HG03060 (cell line): ENCODE data around the gene TTLL5.

Experiments
- ATAC-seq: cut with Tn5 transposase; IDR thresholded peaks from one replicate; pipeline ENCODE4 v1.9.1; 2021; ENCODE audit warnings: low read depth, moderate number of reproducible peaks; ENCODE audit not compliant: unreplicated experiment

TTLL5 gene

DNA sequence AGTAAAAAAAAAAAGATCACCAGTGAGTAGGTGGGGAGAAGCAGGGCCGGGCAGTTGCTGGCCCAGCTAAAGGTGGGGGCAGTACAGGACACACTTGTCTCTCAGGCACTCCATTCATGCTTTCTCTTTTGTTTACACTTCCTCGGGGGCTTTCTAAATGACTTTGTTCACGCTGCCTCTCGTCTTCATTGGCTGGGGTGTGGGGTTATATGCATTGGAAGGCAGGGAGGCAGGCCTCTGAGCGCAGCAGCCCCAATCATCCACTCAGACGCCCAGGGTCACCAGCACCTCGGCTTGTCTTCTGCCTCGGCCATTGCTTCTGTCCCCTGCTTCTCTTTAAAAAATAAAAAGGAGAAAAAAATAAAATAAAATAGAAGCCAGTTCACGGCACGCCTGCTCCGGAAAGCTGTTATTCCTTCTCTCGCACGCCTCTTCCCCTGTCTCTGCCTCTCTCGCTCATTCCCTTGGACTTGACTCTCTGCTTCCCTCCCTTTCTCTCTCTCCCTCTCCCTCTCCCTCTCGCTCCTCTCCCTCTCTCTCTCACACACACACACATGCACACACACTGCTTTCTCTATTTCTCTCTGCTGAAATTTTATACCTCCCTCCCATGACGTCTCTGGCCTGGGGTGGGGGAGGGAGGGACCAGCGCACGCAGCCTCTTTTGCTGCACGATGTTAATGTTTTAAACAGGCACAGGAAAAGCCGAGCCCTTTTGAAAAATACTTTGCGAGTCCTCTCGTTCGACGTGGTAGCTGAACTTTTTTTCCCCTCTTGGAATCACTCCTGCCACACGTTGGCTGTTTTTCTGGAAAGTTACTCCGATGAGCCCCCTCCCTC lies 320.6 kb downstream of the TTLL5 start, which contains the start of gene TGFB3:
Gene TGFB3 (minus strand): TSS at position 570 of the 840 bp plus-strand sequence. CDS start 1,102 bp downstream, outside the sequence.
- no peak for ATAC-seq

DNA sequence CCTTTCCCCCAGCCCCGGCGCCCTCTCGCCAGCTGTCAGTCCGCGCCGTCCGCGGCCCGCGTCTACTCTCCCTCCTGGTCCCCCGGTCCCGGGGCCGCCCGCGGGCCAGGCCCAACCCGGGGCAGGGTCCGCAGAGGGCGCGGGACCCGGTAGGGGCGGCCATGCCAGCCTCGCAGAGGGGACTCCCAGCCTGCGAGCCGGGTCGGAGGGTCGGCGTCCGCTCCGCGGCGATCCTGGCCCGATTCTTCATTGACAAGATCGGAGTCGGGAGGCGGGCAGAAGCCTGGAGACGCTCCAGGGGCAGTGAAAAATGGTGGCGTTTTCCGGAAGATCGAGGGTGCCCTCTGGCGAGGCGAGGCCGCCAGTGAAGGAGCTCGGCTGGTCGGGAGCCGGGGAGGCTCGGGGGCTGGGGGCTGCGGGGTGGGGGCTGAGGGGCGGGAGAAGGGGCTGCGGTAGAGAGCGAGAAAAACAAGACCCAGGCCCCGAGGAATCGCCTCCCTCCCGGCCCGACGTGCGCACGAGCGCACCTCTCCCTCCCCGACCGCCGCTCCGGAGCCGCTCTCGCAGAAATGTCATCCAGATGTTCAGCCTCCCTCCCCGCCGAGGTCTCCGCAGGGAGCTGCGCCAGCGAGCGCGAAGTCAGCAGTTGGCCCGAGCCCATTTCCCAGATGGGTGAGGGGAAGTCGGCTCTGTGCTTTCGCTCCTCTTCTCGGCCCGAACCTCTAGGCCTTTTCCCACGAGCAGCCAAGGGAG lies 321.4 kb downstream of the TTLL5 start:
- no peak for ATAC-seq

GRCh38 chr14:75983019-75983358 lies 321.9 kb downstream of the TTLL5 start:
- no peak for ATAC-seq

GRCh38 chr14:75984674-75985073 lies 323.6 kb downstream of the TTLL5 start:
- no peak for ATAC-seq

- ATAC-seq = no peak
Observed at GRCh38 chr14:75985618-75986438, 324.8 kb downstream of the TTLL5 start, which contains the start of gene IFT43. TSS of gene IFT43 (plus strand) at chr14:75985763. CDS start at chr14:75985787, 24 bp downstream.

DNA sequence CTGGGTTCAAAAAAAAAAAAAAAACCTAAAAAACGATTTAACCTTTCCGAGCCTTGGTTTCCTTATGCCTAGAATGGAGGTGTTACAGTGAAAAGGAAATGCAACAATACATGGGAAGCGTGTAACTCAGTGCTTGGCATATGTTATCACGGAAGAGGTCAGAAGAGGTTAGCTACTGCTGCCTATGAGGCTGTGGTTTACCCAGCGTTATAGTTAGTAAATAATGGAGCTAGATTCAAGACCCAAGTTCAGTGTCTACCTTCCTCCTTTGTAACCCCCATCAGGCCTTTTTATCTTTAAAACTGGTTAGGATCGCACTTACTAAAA lies 325.4 kb downstream of the TTLL5 start:
- ATAC-seq = no peak

GRCh38 chr14:75987201-75987970 lies 326.3 kb downstream of the TTLL5 start:
- no peak for ATAC-seq

- no peak for ATAC-seq
Observed at GRCh38 chr14:75989134-75989533, 328.1 kb downstream of the TTLL5 start.

DNA sequence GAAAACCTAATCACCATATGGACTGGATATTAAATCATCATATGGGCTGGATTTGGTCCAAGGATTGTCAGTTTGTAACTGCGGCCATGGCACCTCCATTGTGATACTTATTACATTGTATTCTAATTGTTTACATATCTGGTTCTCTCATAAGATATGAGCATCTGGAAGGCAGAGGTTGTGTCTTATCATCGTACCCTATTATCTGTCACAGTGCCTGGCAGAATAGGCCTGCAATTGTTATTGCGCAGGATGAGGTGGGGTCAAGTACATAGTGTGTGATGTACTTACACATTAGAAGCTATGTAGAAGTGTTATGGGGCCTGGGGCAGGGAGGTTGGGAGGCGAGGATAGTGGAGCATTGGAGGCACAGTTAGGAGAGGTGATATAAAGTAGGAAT lies 329.3 kb downstream of the TTLL5 start:
- no peak for ATAC-seq

- no peak for ATAC-seq
Observed at GRCh38 chr14:75991753-75992152, 330.7 kb downstream of the TTLL5 start.

DNA sequence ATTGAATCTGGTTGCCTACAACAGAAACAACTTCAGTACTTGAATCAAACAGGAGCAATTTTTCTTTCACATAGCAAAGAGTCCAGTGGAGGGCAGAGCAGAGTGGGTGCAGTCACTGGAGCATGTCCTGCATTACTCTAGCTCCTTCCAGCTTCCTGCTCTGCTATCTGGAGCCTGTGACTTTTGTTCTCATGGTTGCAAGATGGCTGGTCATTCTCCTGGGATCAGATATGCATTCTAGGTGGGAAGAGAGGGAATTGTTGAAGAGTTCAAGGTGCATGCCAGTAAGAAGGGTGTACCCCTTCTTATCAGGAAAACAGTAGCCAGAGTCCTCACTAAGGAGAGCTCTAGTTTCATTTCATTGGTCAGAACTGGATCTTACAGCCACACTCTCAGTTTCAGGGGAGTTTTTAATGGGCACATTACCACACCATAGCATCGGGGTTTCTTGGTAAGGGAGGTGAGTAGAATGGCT lies 332.6 kb downstream of the TTLL5 start:
- no peak for ATAC-seq

DNA sequence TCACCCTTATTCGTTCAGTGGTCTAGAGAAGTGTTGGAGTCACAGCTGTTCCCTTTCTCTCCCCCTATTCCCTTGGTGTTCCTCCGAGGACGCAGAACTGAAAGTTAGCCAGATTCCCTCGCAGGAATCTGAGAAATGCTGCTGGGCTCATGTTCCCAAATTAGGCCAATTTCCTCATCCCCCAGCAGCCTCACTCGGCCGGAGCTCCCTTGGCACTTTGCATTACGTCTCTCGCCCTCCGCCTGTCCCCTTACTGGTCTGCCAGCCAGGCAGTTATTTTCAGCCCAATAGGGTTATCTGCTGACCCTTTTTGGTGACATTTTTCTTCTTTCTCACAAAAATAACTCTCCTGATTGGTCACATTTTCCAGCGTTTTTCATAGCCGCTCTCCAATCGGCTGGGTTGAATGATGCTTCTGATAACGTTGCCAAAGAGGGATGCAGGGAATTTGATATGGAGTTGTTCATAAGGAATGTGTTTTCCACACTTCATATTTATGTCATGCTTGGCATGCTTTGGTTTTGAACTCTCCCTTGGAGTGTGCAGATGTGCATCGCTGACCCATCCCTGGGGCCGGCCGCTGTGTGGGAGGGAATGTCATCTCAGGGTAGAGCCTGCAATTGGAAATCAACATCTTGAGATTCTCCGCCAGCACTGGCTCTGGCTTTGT lies 334.5 kb downstream of the TTLL5 start:
- no peak for ATAC-seq

- ATAC-seq = no peak
Observed at GRCh38 chr14:75996488-75996887, 335.4 kb downstream of the TTLL5 start.

- no peak for ATAC-seq
Observed at GRCh38 chr14:75999511-76000190, 338.6 kb downstream of the TTLL5 start.

DNA sequence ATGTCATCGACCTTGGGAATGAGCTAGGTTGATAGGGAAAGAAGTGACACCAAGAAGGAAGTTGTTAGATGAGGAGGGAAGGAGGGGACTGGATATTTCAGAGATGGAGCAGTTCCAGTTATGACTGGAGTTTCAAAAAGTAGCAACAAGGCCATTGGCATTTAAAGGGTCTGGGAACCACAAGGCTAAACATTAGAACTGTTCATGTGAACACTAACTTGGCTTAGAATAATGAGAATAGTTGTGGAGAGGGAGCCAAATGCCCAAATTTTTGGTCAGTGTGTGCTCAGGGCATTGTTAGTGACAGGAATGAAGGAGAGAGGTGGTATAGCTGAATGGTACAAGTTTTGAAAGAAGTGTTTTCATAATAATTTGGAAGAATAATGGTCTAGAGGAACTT lies 341.3 kb downstream of the TTLL5 start:
- ATAC-seq = no peak
